Fibroblast of the conjunctiva (primary cell): ENCODE data around the gene ENTR1.

ENCODE experiments used
- DNase-seq: peaks from one replicate; pipeline ENCODE4 v3.0.0-alpha.2; 2010; ENCODE audit warnings: low read depth

The ENTR1 gene

DNA sequence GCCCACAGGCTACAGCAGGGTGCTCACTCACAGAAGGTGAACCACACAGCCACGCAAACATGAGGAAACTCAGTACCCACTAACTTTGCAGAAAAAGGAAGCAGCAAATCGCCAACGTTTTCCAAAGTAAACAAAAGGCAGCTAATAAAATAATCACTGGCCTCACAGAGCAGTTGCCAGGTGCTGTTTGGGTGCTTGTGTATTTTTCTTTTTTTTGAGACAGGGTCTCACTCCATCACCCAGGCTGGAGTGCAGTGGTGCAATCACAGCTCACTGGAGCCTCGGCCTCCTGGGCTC, 14.2 kb downstream of the ENTR1 start:
- DNase-seq: no peak

DNA sequence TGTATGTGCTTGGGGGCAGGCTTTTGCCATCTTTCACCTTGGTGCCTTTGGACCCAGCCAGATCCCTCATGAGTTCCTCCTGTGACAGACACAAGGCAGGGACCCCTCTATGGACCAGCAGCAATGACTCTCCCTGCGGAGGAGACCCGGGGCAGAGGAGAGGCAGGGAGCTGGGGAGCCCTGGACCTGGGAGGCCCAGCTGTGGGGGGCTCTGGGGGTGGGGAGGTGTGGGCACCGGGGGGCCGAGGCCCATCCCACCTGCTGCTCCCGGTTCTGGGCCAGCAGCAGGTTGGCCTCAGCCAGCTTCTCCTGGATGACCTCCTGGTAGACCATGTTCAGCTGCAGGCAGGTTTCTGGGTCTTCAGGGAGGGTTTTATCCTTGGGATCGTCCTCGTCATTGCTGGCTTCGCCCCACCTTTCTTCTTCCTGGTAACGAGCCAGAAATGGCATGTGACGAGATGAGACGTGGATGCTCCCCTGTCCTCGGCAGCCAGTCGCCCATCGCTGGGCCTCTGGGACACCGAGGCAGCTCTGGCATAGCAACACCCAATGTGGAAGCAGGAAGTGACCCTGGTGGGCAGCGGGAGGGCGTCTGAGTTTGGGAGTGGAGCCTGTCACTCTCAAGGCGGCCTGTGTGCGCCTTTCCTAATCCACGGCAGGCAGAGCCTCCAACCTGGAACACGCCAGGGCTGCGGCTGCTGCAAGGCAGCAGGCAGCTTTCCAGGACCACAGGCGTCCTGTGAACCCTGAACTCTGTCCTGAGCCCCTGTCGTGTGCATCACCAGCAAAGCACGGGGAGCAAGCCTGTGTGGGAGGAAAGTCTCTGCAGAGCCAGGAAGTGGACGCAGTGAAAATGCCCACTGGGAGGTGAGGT, 14.8 kb downstream of the ENTR1 start:
- no peak for DNase-seq

DNA sequence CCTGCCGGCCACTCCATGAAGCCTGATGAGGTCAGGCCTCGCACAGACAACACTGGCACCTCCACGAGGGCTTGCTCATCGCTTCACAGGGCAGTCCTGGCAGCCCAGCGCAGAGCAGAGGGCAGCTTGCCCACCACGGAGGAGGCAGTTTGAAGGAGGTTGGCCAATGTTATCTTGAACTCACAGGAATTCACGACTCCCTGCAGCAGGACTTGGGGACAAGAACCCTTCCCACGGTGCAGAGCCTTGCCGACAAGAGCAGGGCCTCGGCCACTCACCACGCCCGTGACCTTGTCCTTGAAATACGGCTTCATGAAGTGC, 15.4 kb downstream of the ENTR1 start:
- no peak for DNase-seq

DNA sequence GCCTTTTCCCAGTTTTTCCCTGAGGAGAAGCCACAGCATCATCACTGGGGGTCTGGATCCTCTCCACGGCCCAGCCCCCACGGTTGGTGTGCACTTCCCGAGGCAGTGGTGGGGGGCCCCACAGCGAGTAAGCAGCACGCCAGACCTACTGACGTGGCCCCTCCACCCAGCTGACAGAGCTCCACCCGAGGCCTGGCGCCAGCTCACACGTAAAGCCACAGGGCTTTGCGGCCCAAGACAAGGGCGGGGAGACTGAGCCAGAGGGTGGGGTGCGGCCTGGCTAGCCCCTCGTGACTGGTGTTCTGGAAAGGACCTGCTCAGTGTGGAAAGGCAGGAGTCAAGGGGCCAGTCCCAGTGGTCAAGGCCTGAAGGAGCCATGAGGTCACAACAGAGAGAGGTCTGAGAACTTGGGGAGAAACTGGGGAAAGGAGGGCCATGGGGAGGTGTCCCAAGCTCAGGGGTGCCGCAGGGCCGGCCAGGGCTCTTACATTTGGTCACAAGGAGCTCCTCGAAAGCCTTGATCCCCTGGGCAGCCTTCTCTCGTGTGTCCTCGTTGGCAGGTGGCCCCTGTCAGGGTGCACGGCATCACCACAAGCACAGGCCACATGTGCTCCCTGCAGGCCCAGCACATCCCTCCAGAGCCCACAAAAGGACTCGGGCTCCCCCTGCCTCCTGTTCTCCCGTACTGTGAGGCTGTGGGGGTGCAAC, 15.9 kb downstream of the ENTR1 start:
- no peak for DNase-seq

DNA sequence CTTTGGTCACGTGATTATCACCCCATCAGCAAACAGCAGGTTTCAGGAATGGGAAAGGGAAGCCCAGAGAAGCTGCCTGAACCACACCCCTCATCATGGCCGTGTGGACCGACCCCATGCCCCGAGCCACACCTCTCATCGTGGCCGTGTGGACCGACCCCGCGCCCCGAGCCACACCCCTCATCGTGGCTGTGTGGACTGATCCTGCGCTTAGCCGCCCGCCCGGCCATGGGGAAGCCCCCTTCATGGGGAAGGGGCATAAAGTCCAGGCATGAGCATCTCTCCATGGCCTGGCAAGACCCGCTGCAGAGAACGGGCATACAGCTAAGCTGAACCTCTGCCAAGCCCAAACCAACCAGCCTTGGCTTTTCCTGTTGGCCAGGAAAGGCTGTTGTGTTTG, 16.9 kb downstream of the ENTR1 start:
- no peak for DNase-seq

DNA sequence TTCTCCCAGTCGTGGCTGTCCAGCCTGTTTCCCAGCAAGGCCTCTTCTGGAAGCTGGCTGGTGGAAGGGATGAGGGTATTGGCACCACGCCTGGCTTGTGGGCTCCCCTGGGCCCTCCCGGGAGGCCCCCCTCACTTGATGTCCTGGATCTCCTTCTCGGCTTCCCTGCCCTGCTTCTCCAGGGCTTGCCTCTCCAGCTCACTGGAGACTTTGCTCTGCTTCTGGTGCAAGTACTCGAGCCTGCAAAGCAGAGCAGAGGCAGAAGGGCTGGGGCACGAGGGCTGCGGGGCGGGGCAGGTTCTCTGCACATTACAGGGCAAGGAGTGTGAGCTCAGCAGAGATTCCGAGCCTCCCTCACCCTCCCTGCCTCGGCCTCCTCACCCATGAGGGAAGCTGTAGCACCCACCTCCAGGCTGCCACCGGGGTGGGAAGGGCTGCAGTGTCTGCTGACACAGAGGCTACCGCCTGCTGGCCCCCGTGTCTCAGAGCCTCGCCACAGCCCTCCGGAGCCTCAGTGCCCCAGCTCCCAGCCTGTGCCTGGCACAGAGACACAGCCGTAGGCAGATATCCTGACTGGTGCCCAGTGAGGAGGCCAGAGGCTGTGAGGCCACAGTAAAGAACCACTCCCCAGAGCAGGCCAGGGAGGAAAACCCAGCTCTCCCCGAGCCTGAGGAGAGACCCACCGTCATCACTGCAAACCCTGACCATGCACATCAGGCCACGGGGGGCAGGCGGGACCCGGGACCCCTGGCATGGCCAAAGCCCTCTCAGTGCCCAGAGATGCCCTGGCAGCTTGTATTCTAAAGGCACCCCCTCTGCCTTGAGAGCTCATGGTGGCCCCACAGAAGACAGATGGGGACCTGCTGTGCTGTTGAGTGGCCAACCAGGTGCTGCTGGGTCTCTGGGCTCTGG, 17.6 kb downstream of the ENTR1 start:
- DNase-seq: no peak

DNA sequence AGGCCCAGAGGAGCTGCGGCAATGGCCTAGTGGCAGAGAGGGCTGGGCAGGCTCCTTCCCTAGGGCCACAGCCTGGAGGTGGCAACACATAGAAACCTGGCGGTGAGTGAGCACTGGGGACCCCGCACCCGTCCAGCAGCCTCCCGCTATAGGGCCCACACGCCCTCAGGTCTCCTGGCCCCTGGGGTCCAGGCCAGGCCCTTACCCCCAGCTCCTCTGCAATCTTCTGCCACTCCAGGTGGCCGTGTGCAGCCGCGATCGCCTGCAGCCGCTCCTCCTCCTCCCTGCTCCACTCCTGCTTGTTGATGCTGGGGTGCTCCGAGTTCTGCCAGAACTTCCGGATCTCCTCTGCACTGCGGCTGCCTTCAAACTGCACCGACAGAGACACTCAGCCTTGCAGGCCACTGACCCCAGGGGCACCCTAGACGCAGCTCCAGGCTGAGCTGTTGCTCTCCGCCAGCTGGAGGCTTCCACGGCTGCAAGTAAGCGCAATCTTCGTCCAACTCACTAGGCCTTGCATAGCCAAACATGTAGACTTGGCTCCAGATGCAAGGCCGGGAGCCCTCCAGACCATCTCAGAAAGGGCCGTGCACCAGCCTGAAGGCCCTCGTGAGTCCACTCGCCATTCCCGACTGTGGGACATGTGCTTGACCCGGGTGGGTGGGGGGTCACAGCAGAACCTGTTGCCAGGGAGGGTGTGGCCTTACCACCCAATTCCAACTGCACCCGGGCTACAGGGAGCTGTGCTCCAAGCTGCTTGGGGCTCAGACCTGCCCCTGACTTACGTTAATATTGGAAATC, 18.5 kb downstream of the ENTR1 start:
- no peak for DNase-seq

DNA sequence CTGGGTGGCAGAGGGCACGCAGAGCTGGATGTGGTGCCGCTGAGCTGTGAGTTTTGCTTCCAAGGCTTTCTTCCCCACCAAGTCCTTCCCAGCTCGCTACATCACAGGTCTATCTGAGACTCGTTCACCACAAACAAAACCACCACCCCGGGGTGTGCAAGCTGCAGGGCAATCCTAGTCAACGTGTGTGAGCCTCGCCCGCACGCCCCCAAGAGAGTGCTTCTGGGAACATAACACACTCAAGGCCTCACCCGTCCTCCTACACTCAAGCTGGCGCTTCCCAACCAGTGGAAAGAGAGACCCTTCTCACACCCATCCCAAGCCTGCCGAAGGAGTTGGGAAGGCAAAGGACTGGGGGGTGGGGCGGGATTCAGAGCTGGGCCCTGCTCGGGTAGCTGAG, 21.0 kb downstream of the ENTR1 start:
- DNase-seq: no peak

DNA sequence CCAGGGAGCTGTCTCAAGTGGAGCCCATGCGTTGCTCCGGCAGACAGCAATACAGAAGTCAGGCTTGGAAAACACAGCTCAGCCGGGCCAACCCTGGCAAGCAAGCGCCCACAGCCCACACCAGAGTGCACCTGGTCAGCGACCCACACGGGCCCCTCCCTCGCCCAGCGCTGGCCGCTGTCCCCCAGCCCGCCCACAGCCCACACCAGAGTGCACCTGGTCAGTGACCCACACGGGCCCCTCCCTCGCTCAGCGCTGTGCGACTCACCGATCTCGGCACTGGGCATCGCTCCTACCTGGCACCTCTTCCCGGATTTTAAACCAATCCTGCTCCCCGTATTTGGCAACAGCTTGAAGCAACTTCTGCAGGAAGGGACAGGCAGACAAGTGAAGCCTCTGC, 23.2 kb downstream of the ENTR1 start:
- no peak for DNase-seq

DNA sequence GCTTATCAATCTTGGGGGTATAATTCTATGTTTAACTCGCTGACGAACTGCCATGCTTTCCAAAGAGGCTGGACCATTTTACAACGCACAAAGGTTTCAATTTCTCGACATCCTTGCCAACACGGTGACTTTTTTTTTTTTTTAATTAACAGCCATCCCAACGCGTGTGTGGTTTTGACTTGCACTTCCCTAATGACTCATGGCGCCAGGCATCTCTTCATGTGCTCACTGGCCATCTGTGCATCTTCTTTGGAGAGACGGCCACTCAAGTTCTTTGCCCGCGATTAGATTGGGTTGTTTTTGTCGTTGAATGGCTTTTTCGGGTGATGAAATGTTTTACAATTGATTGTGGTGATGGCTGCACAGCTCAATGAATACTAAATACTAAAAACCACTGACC, 24.4 kb downstream of the ENTR1 start:
- DNase-seq: no peak

DNA sequence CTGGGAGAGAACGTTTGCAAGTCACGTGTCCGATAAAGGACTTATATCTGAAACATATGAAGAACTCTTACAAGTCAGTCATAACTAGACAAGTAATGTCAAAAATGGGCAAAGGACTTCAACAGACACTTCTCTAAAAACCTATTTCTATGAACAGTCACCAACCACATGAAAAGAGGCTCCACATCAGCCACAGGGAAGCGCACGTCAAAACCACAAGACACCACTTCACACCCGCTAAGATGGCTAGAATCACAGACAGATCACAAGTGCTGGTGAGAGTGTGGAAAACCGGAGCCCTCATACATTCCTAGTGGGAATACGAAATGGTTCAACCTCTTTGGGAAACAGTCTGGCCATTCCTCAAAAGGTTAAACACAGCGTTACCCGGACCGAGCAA, 25.4 kb downstream of the ENTR1 start:
- no peak for DNase-seq

DNA sequence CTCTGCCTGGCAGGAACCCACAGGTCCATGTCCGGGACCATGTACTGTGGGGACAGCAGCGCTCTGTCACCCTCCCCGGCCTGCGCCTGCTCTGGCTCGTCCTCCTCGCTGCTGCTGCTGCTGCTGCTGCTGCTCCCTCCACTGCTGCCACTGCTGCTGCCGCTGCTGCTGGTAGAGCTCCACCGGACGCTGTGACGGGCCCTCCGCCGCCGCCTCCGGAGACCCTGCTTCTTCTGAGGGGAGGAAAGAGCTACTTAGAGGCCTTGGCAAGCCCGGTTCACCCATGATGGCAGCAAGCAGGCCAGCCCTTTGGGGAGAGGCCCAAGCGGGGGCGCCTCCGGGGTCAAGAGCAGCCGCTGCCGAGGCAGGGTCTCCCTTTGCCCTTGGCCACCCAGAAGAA, 27.0 kb downstream of the ENTR1 start:
- no peak for DNase-seq

DNA sequence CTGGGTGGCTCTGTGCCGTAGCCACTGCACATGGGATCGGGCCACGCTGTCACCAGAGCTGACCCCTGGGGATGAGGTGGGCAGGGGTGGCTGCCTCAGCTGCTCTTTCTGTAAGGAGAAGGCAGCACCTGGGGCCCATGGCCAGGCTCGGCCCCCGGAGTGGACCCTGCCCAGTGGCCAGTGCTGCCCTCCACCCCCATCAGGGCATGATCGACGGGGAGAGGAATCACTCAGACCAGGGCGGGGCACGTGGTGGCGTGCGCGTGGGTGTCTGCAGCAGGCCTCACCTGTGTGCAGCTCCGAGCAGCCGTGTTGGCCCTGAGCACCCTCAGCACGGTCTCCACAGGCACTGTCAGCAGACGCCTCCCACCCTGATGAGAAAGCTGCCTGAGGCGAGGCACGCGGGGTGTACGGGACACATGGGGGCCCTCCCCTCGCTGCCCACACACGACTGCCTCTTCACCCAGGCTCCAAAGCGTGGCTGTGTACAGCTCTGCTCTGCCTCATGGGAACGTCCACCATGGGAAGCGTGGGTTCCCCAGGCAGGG, 28.4 kb downstream of the ENTR1 start:
- no peak for DNase-seq

DNA sequence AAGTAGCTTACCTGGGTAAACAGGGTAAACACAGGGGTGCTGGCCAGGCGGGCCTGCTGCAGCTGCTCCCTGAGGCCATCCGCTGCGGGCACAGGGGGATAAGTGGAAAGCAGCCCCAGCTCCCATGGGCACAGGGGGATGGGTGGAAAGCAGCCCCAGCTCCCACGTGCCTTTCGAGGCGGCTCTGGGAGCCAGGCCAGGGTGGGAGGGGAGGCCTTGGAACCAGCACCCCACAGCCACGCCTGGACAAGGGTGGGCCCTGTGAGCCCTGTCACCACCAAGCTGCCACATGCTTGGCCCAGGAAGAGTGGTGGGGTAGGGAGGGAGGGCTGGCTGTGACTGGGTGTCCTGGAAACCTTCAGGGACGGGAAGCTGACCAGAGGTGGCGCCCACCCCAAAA, 29.1 kb downstream of the ENTR1 start:
- no peak for DNase-seq

DNA sequence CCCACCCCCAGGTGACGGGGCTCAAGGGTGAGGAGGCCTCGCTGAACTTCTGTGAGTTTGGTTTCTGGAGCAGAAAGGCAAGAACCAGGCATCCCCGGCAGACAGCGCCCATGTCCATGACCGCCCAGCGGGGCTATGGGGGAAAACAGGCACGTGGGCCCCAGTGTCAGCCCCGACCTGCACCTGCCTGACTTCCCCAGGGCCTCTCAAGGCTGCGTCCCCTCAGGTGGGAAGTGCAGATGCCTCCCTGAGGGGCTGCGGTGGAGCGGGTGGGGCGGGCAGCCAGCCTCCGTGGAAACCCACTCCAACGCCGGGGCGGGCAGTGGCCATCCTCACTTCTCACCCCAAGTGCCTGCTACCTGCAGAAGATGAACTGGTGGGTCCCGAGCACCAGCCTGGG, 30.0 kb downstream of the ENTR1 start:
- DNase-seq: no peak

DNA sequence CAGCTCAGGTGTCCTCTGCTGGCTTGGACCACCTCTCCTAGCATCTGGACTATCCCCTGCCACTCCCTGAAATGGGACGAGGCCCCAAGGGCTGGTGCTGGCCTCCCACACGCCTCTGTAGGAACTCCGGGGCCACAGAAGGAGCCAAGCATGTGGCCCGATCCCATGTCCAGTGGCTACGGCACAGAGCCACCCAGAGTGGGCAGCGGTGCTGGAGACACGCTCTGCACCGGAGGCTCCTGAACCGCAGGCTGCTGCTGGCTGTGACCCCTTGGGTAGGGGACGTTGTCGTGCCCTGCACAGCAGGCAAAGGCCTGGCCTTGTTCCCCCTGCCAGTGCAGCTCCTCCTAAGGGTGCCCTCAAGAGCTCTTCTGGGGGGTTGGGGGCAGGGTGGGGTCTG, 30.5 kb downstream of the ENTR1 start:
- no peak for DNase-seq

DNA sequence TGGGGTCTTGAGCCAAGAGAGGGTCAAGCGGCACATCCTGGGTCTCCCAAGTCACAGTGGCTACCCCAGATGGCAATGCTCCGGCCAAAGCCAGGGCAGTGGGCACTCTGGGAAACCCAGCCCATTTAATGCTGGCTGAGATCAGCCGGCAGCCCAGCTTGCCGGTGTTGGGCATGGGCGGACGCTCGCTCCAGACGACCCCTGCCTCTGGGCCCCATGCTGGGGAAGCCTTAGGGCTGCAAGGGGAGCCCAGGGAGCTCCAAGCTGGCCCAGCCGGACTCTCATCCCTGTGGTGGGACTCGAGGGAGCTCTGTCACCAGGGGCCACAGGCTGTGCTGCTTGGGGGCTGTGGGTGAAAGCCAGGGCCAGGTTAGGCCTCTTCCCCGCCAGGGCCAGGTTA, 31.0 kb downstream of the ENTR1 start:
- no peak for DNase-seq

DNA sequence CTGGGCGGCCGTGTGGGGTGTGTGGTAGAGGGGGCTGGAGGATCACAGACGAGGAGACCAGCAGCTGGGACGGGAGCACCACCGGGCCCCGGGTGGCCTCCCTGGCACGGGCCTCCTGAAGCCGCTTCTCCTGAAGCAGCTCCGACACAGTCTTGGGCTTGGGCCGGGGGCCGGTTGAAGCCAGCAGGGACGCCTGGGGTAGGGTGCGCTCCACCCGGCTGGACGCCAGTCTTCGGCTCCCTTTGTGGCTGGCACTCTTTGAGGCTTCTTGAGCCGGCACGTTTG, 31.5 kb downstream of the ENTR1 start:
- DNase-seq: no peak

DNA sequence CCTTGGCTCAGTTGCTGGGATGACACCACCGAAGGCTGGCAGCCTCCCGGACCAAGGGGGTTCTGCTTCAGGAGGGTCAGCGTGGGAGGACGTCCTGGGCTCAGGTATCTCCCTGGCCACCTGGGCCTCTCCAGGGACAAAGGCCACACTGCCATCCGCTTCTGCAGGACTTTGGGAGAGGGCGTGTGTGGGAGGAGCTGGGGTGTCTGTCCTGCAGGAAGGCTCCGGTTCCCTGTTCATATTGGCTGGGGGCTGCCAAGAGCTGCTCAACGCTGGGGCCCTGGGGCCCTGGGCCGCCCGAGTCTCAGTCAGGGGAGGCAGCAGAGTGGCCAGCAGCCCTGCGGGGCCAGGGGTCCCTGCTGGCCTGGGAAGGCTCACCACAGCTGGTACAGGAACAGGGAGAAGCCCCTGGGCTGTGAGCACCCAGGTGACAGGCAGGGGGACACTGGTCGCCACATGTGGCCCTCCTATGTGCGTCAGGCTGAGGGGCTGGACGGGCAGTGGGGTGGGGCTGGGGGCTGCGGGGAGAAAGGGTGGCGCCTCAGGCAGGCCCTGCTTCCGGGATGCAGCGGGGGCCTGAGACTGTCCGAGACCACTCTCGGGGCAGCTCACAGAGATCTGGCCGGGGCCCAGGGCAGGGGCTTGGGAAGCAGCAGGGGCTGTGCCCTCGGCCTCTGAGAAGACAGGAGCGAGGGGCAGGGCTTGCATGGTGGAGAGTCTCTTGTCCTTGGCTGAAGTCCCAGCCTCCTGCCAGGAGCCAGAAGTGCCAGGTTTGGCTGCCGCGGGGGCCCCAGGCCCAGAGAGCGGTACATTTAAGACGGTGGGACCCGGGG, 32.0 kb downstream of the ENTR1 start:
- DNase-seq: no peak

DNA sequence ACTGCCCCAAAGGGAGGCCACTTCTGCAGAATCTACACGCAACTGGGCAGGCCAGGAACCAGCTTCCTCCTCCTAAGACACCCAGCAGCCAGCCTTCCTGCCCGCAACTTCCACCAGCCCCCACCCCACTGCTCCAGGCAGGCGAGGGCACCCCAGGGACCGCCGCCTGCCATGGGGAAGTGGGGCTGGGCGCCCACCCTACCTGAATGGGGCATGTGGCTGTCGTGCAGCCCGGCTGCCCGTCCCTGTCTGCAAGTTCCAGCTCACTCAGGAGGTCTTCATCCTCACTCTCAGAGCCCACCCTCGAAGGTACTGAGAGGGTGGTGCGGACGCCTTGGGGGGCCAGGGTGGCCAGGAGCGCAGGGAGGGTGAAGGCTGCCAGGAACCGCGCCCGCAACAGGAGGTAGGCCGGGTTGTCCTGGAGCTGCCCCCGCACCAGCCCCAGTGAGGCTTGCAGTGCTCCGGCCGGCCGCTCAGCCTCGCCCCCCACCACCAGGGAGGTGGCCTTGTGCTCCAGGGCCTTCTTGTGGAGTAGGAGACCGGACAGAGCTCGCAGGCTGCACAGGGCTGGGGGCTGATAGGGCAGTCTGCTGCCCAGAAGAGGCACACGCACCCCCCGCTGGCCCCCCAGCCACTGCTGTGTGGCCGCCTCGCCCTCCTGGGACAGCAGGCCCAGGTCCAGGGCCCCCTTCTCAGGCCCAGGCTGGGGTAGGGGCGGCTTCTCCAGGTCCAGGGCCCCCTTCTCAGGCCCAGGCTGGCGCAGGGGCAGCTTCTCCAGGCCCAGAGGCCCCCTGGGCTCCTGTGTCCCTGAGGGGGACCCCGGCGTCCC, 32.9 kb downstream of the ENTR1 start:
- no peak for DNase-seq
